UCSD-AML1 (cell line): ENCODE data around the gene MEGF11.
"Not testable (repeated sequence)": the region's sequence is repeated elsewhere in the genome, so short reads cannot be mapped to it uniquely, and the experiment has no call there.

Experiments used
- DNase-seq: peaks from one replicate; lab custom pipeline; 2025; ENCODE audit not compliant: unreplicated experiment; lab: John Stamatoyannopoulos, UW

MEGF11 gene

GRCh38 chr15:66014022-66014421 lies 239.5 kb downstream of the MEGF11 start:
- DNase-seq = no peak

- DNase-seq = no peak
These were observed 244.5 kb downstream of the MEGF11 start for GRCh38 chr15:66008940-66009562.

GRCh38 chr15:66007663-66008262 lies 245.8 kb downstream of the MEGF11 start:
- no peak for DNase-seq

- no peak for DNase-seq
These were observed 246.6 kb downstream of the MEGF11 start for GRCh38 chr15:66006986-66007385.

GRCh38 chr15:66004618-66005262 lies 248.8 kb downstream of the MEGF11 start:
- DNase-seq = peak; percentile 18

- DNase-seq = not testable (repeated sequence)
These were observed 250.4 kb downstream of the MEGF11 start for GRCh38 chr15:66003129-66003528.

- no peak for DNase-seq
These were observed 251.7 kb downstream of the MEGF11 start for GRCh38 chr15:66001717-66002426.

GRCh38 chr15:66001042-66001441 lies 252.5 kb downstream of the MEGF11 start:
- no peak for DNase-seq

- DNase-seq = no peak
These were observed 255.1 kb downstream of the MEGF11 start for GRCh38 chr15:65998486-65998885.

GRCh38 chr15:65996901-65997300 lies 256.6 kb downstream of the MEGF11 start:
- DNase-seq = no peak

- no peak for DNase-seq
These were observed 258.7 kb downstream of the MEGF11 start for GRCh38 chr15:65994832-65995231.

- no peak for DNase-seq
These were observed 259.8 kb downstream of the MEGF11 start for GRCh38 chr15:65993762-65994161.

GRCh38 chr15:65993236-65993635 lies 260.3 kb downstream of the MEGF11 start:
- DNase-seq = no peak

GRCh38 chr15:65991721-65992483 lies 261.6 kb downstream of the MEGF11 start:
- DNase-seq = no peak

GRCh38 chr15:65990298-65990981 lies 263.1 kb downstream of the MEGF11 start:
- no peak for DNase-seq

- no peak for DNase-seq
These were observed 266.4 kb downstream of the MEGF11 start for GRCh38 chr15:65987100-65987499.

GRCh38 chr15:65986416-65986815 lies 267.1 kb downstream of the MEGF11 start:
- no peak for DNase-seq

GRCh38 chr15:65985387-65985786 lies 268.2 kb downstream of the MEGF11 start:
- no peak for DNase-seq

- no peak for DNase-seq
These were observed 270.8 kb downstream of the MEGF11 start for GRCh38 chr15:65982627-65983322.
